ENCODE measurements around the gene CAMKK2.

CAMKK2 gene

DNA sequence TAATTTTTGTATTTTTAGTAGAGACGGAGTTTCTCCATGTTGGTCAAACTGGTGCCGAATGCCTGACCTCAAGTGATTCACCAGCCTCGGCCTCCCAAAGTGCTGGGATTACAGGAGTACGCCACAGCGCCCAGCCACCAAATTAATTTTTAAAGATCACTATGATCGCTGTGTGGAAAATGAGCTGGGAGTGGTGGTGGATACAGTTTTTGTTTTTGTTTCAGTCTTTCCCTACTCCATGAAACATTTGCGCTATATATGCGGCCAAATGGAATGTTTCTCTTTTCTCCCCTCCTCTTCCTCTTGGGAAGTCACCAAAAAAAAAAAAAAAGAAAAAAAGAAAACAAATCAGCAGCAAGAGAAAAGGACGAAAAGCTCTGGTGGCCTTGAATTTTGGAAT lies 107.4 kb downstream of the CAMKK2 start:
- DNase-seq: no peak

GRCh38 chr12:121188227-121188626 lies 108.3 kb downstream of the CAMKK2 start:
- DNase-seq: no peak

Data from CD4-positive, alpha-beta T cell treated with Interferon gamma for 1 hour (primary cell).